CD14-positive monocyte (primary cell): ENCODE results near the gene EPHA4. TPM values are rescaled to one million over a fixed set of nuclear protein-coding genes. Genes with fewer than 3 reads are reported as not detected.

Experiments used
- DNase-seq, 3 donors: peaks; one replicate each; pipeline ENCODE4 v3.0.0-alpha.2; 2011 to 2022
- H2AFZ ChIP-seq: 2 replicates; pipeline ENCODE4 v1.6.0; 2012; ENCODE audit warnings: mild to moderate bottlenecking, low read depth, low read length, inconsistent platforms; ENCODE audit not compliant: insufficient read depth, poor library complexity, severe bottlenecking
- H3K27ac ChIP-seq, 2 donors: 1 replicate in 1 of 2; 2 replicates in 1 of 2; pipeline ENCODE4 v1.5.1; 2012 to 2013; ENCODE audit warnings: low read length in 2 of 2, control low read depth in 1 of 2, inconsistent platforms in 1 of 2, low read depth in 1 of 2, mild to moderate bottlenecking in 1 of 2
- H3K27me3 ChIP-seq, 2 donors: one replicate each; pipeline versions ENCODE4 v1.6.0 to v1.6.1; 2011 to 2013; ENCODE audit warnings: low read length in 2 of 2; ENCODE audit not compliant: control insufficient read depth in 2 of 2, insufficient read depth in 2 of 2
- H3K36me3 ChIP-seq, 2 donors: replicated peaks in 1 of 2; 1 replicate in 1 of 2; 2 replicates in 1 of 2; pipeline versions ENCODE4 v1.5.1 to v1.6.1; 2012 to 2013; ENCODE audit warnings: low read length in 2 of 2, control low read depth in 1 of 2, inconsistent platforms in 1 of 2, mild to moderate bottlenecking in 1 of 2; ENCODE audit not compliant: insufficient read depth in 2 of 2, control insufficient read depth in 1 of 2
- H3K4me1 ChIP-seq, 2 donors: 1 replicate in 1 of 2; 2 replicates in 1 of 2; pipeline versions ENCODE4 v1.5.1 to v1.6.1; 2012 to 2013; ENCODE audit warnings: low read length in 2 of 2, control low read depth in 1 of 2, inconsistent platforms in 1 of 2, mild to moderate bottlenecking in 1 of 2, moderate library complexity in 1 of 2; ENCODE audit not compliant: insufficient read depth in 2 of 2, control insufficient read depth in 1 of 2
- H3K4me2 ChIP-seq: replicated peaks from 2 replicates; pipeline ENCODE3; 2012; ENCODE audit warnings: low read length, moderate library complexity, mild to moderate bottlenecking; ENCODE audit not compliant: poor library complexity, severe bottlenecking; ENCODE audit errors: extremely low read depth
- H3K4me3 ChIP-seq, 3 experiments: fragments of 200-600 bp in 1 of 3; sonication (generic) in 1 of 3; replicated peaks in 1 of 3; 1 replicate in 2 of 3; 2 replicates in 1 of 3; pipeline ENCODE4 v1.5.1; 2011 to 2013; ENCODE audit warnings: low read length in 3 of 3, mild to moderate bottlenecking in 3 of 3, control low read depth in 2 of 3, low read depth in 2 of 3, inconsistent platforms in 1 of 3, moderate library complexity in 1 of 3
- H3K79me2 ChIP-seq: 2 replicates; pipeline ENCODE4 v1.6.0; 2012; ENCODE audit warnings: mild to moderate bottlenecking, control low read depth, inconsistent platforms, low read length, moderate library complexity; ENCODE audit not compliant: insufficient read depth
- H3K9ac ChIP-seq: 2 replicates; pipeline ENCODE4 v1.6.0; 2017; ENCODE audit warnings: low read length, mild to moderate bottlenecking; ENCODE audit not compliant: insufficient read depth, poor library complexity, severe bottlenecking
- H3K9me3 ChIP-seq, 2 donors: replicated peaks in 1 of 2; 1 replicate in 1 of 2; 2 replicates in 1 of 2; pipeline versions ENCODE4 v1.5.1 to v1.6.1; 2012 to 2013; ENCODE audit warnings: low read length in 2 of 2, control low read depth in 1 of 2; ENCODE audit not compliant: control insufficient read depth in 1 of 2, insufficient read depth in 1 of 2
- H4K20me1 ChIP-seq: 2 replicates; pipeline ENCODE4 v1.6.0; 2012; ENCODE audit warnings: mild to moderate bottlenecking, low read length, control low read depth, moderate library complexity; ENCODE audit not compliant: insufficient read depth
- H3K27ac Mint-ChIP-seq, 7 donors: one replicate each; pipeline ENCODE4 v1.8.0; 2020; ENCODE audit warnings: mild to moderate bottlenecking in 7 of 7, mixed read lengths in 7 of 7, moderate library complexity in 6 of 7, inconsistent platforms in 2 of 7
- H3K27me3 Mint-ChIP-seq, 3 donors: one replicate each; pipeline ENCODE4 v1.8.0; 2021 to 2022; ENCODE audit warnings: low read depth in 3 of 3, mild to moderate bottlenecking in 3 of 3, mixed read lengths in 3 of 3, moderate library complexity in 3 of 3, inconsistent platforms in 1 of 3
- H3K36me3 Mint-ChIP-seq, 2 donors: one replicate each; pipeline ENCODE4 v1.8.0; 2020; ENCODE audit warnings: mixed read lengths in 2 of 2, inconsistent platforms in 1 of 2, mild to moderate bottlenecking in 1 of 2
- H3K4me1 Mint-ChIP-seq: one replicate; pipeline ENCODE4 v1.8.0; 2020; ENCODE audit warnings: mild to moderate bottlenecking, mixed read lengths
- H3K4me3 Mint-ChIP-seq, 2 donors: one replicate each; pipeline ENCODE4 v1.8.0; 2020; ENCODE audit warnings: mild to moderate bottlenecking in 2 of 2, mixed read lengths in 2 of 2, moderate library complexity in 1 of 2
- H3K9me3 Mint-ChIP-seq, 7 donors: one replicate each; pipeline ENCODE4 v1.8.0; 2020 to 2022; ENCODE audit warnings: mixed read lengths in 7 of 7, mild to moderate bottlenecking in 6 of 7, moderate library complexity in 6 of 7, inconsistent platforms in 2 of 7
- CTCF ChIP-seq: fragments of 200-600 bp; IDR thresholded peaks from one replicate; pipeline ENCODE4 v1.8.0; 2022; ENCODE audit warnings: antibody characterized with exemption, mild to moderate bottlenecking
- WGBS: methylation state at CpG from one replicate; pipeline ENCODE4 v1.1.5; 2013; ENCODE audit warnings: missing lambda C conversion rate; ENCODE audit not compliant: insufficient coverage; 5-methylcytosine and 5-hydroxymethylcytosine counted together
- intact Hi-C, 2 donors: fragments of 100-400 bp; cut with micrococcal nuclease; formaldehyde crosslinking; loops; one replicate each; pipeline versions ENCODE4 v1.15.0 to v1.15.1; 2023
- polyA plus RNA-seq, 3 donors: library from polyadenylated mRNA; depleted of rRNA in 1 of 3; unstranded in 2 of 3; stranded (reverse) in 1 of 3; fragments of 300-500 nt in 2 of 3; fragments of >200 nt in 1 of 3; fragmentation: Illumina TruSeq in 2 of 3; gene quantifications; 1 replicate in 2 of 3; 2 replicates in 1 of 3; pipeline ENCODE4 v1.2.3, GENCODE V29; 2012 to 2021

EPHA4 gene
- polyA plus RNA-seq, 3 donors: 0.15 to 0.31 TPM; not detected in 1

- no peaks in the 10 kb centered on the region for H3K79me2 ChIP-seq
- Mint-ChIP-seq H3K4me1 (no peaks in the 10 kb centered on the region), H3K9me3 (peaks cover 0 to 3% (median 0%) of the 10 kb centered on the region in 7 donors), H3K27ac (no peak overlapping the region), H3K36me3 (no peaks in the 10 kb centered on the region), H3K4me3 (no peak overlapping the region), H3K27me3 (peaks cover 0 to 4% (median 2%) of the 10 kb centered on the region in 3 donors)
- H3K4me3 ChIP-seq: no peak overlapping the region
- no peak overlapping the region for H3K27ac ChIP-seq
- H3K9me3 ChIP-seq: no peaks in the 10 kb centered on the region
- WGBS: 92% methylated on average over 3 of the region's 4 CpGs
- no peaks in the 10 kb centered on the region for H3K36me3 ChIP-seq
- no peak overlapping the region for H3K9ac ChIP-seq
- H3K27me3 ChIP-seq: no peaks in the 10 kb centered on the region
- intact Hi-C loops: no loop called here
- H2AFZ ChIP-seq: no peak overlapping the region
- no peak for DNase-seq
- no peaks in the 10 kb centered on the region for H4K20me1 ChIP-seq
- no peaks in the 10 kb centered on the region for H3K4me1 ChIP-seq
- H3K4me2 ChIP-seq: no peak overlapping the region
- no peak for TF ChIP-seq CTCF
Measured at GRCh38 chr2:221552291-221552690, 19.8 kb downstream of the EPHA4 start.

GRCh38 chr2:221551864-221552263, 20.2 kb downstream of the EPHA4 start:
- H3K4me2 ChIP-seq: no peak overlapping the region
- no peak overlapping the region for H3K4me3 Mint-ChIP-seq
- DNase-seq: no peak
- H3K27ac ChIP-seq: no peak overlapping the region
- H3K9ac ChIP-seq: no peak overlapping the region
- H3K36me3 ChIP-seq: no peaks in the 10 kb centered on the region
- H3K36me3 Mint-ChIP-seq: no peaks in the 10 kb centered on the region
- no peaks in the 10 kb centered on the region for H4K20me1 ChIP-seq
- no peaks in the 10 kb centered on the region for H3K79me2 ChIP-seq
- no peak overlapping the region for H3K27ac Mint-ChIP-seq
- H3K27me3 Mint-ChIP-seq: peaks cover 0 to 4% (median 3%) of the 10 kb centered on the region in 3 donors
- H3K4me1 ChIP-seq: no peaks in the 10 kb centered on the region
- intact Hi-C loops: no loop called here
- no peak overlapping the region for H3K4me3 ChIP-seq
- no peak for TF ChIP-seq CTCF
- no peaks in the 10 kb centered on the region for H3K27me3 ChIP-seq
- peaks cover 0 to 3% (median 0%) of the 10 kb centered on the region in 7 donors for H3K9me3 Mint-ChIP-seq
- H3K9me3 ChIP-seq: no peaks in the 10 kb centered on the region
- H2AFZ ChIP-seq: no peak overlapping the region
- WGBS: no CpG with 5 or more reads among the region's 1 CpG
- H3K4me1 Mint-ChIP-seq: no peaks in the 10 kb centered on the region
